Esophagus muscularis mucosa (tissue), 4 donors: Measurements from ENCODE around the gene BTBD9. TPM values are rescaled to one million over a fixed set of nuclear protein-coding genes. Genes with fewer than 3 reads are reported as not detected.

Experiments used
- DNase-seq: peaks from one replicate; pipeline ENCODE4 v3.0.0-alpha.2; 2017; ENCODE audit errors: extremely low spot score
- H3K27ac ChIP-seq, 4 donors: fragments of 200-600 bp; sonication (generic); replicated peaks in 1 of 4; 1 replicate in 3 of 4; 2 replicates in 1 of 4; pipeline ENCODE4 v1.5.1; 2016 to 2019; ENCODE audit warnings: mild to moderate bottlenecking in 1 of 4
- H3K27me3 ChIP-seq, 4 donors: fragments of 200-600 bp; sonication (generic); one replicate each; pipeline versions ENCODE4 v1.5.1 to v1.6.0; 2016 to 2019
- H3K36me3 ChIP-seq, 4 donors: fragments of 200-600 bp; sonication (generic); one replicate each; pipeline ENCODE4 v1.5.1; 2016 to 2019
- H3K4me1 ChIP-seq, 4 donors: fragments of 200-600 bp; sonication (generic); one replicate each; pipeline ENCODE4 v1.5.1; 2016 to 2019
- H3K4me3 ChIP-seq, 4 donors: fragments of 200-600 bp; sonication (generic); 1 replicate in 2 of 4; 2 replicates in 2 of 4; pipeline ENCODE4 v1.5.1; 2016 to 2019; ENCODE audit warnings: mild to moderate bottlenecking in 4 of 4, moderate library complexity in 1 of 4
- H3K9me3 ChIP-seq, 4 donors: fragments of 200-600 bp; sonication (generic); 1 replicate in 3 of 4; 2 replicates in 1 of 4; pipeline ENCODE4 v1.5.1; 2016 to 2019
- CTCF ChIP-seq, 3 experiments: fragments of 200-600 bp in 2 of 3; fragments of 450-650 bp in 1 of 3; sonication (generic) in 2 of 3; IDR thresholded peaks; one replicate each; pipeline ENCODE4 v1.5.1; 2017 to 2019; ENCODE audit warnings: antibody characterized with exemption in 3 of 3, mild to moderate bottlenecking in 2 of 3, moderate library complexity in 1 of 3
- EP300 ChIP-seq: sonication (generic); formaldehyde crosslinking; IDR thresholded peaks from one replicate; pipeline ENCODE4 v1.6.1; 2017; ENCODE audit warnings: antibody characterized with exemption
- POLR2A ChIP-seq: fragments of 450-650 bp; IDR thresholded peaks from one replicate; pipeline ENCODE4 v1.6.1; 2017; ENCODE audit warnings: antibody characterized with exemption, moderate library complexity, mild to moderate bottlenecking, low read depth
- POLR2AphosphoS5 ChIP-seq, 2 donors: sonication (generic); formaldehyde crosslinking; IDR thresholded peaks; one replicate each; pipeline ENCODE4 v1.6.1; 2017; ENCODE audit warnings: antibody characterized with exemption in 2 of 2
- WGBS: methylation state at CpG from one replicate; pipeline ENCODE4 v1.1.5; 2018; 5-methylcytosine and 5-hydroxymethylcytosine counted together
- intact Hi-C: fragments of 100-400 bp; cut with DNase I; formaldehyde crosslinking; loops from one replicate; pipeline ENCODE4 v1.15.1; 2023
- total RNA-seq, 4 donors: library from RNA; depleted of rRNA; stranded (reverse); fragments of >200 nt; gene quantifications; one replicate each; pipeline versions ENCODE4 v1.1.0 to v1.2.1, GENCODE V29; 2016

BTBD9 gene
- total RNA-seq, 4 donors from 2014 or later = 9.4 to 14.1 (median 11.2) TPM

GRCh38 chr6:38146734-38147027 lies 493.0 kb downstream of the BTBD9 start:
- no peak for DNase-seq
- H3K27ac ChIP-seq = no peak overlapping the region
- peaks cover 0 to 25% (median 3%) of the 10 kb centered on the region in 4 donors for H3K36me3 ChIP-seq
- H3K4me3 ChIP-seq = no peak overlapping the region
- H3K4me1 ChIP-seq = peaks cover 4 to 42% (median 29%) of the 10 kb centered on the region in 4 donors
- H3K27me3 ChIP-seq = no peaks in the 10 kb centered on the region
- H3K9me3 ChIP-seq = no peaks in the 10 kb centered on the region
- intact Hi-C loops = no loop called here
- no peak for TF ChIP-seq CTCF (IDR thresholded peaks at IDR 0.05)
- TF ChIP-seq EP300 = no peak
- TF ChIP-seq POLR2A = no peak
- TF ChIP-seq POLR2AphosphoS5 (IDR thresholded peaks at IDR 0.05) = no peak
- 91% methylated on average over 1 of the region's 1 CpG for whole genome bisulfite sequencing

- H3K27ac ChIP-seq = no peak overlapping the region
- peaks cover 4 to 42% (median 30%) of the 10 kb centered on the region in 4 donors for H3K4me1 ChIP-seq
- H3K36me3 ChIP-seq = peaks cover 0 to 20% (median 0%) of the 10 kb centered on the region in 4 donors
- no peaks in the 10 kb centered on the region for H3K9me3 ChIP-seq
- intact Hi-C loops = no loop called here
- no peak for DNase-seq
- H3K27me3 ChIP-seq = no peaks in the 10 kb centered on the region
- 95% methylated on average over 8 of the region's 8 CpGs for WGBS
- TF ChIP-seq POLR2AphosphoS5 (IDR thresholded peaks at IDR 0.05) = no peak
- no peak for TF ChIP-seq CTCF (IDR thresholded peaks at IDR 0.05)
- no peak for TF ChIP-seq EP300
- no peak for TF ChIP-seq POLR2A
- no peak overlapping the region for H3K4me3 ChIP-seq
These were observed 493.6 kb downstream of the BTBD9 start for GRCh38 chr6:38146021-38146733.

GRCh38 chr6:38144365-38144945 lies 495.3 kb downstream of the BTBD9 start:
- 94% methylated on average over 5 of the region's 5 CpGs for WGBS
- intact Hi-C loops = no loop called here
- peaks cover 0 to 16% (median 0%) of the 10 kb centered on the region in 4 donors for H3K36me3 ChIP-seq
- H3K4me3 ChIP-seq = no peak overlapping the region
- H3K4me1 ChIP-seq = peaks cover 4 to 36% (median 25%) of the 10 kb centered on the region in 4 donors
- no peaks in the 10 kb centered on the region for H3K9me3 ChIP-seq
- no peak for DNase-seq
- H3K27ac ChIP-seq = no peak overlapping the region
- TF ChIP-seq POLR2A (no peak), POLR2AphosphoS5 (IDR thresholded peaks at IDR 0.05) (no peak), EP300 (no peak), CTCF (IDR thresholded peaks at IDR 0.05) (no peak)
- H3K27me3 ChIP-seq = no peaks in the 10 kb centered on the region

GRCh38 chr6:38143191-38144150 lies 496.3 kb downstream of the BTBD9 start:
- intact Hi-C loops = no loop called here
- no peak overlapping the region for H3K27ac ChIP-seq
- peaks cover 0 to 26% (median 15%) of the 10 kb centered on the region in 4 donors for H3K4me1 ChIP-seq
- 84% methylated on average over 8 of the region's 8 CpGs for WGBS
- H3K27me3 ChIP-seq = no peaks in the 10 kb centered on the region
- no peak overlapping the region for H3K4me3 ChIP-seq
- TF ChIP-seq EP300 (no peak), POLR2A (no peak), CTCF (IDR thresholded peaks at IDR 0.05) (no peak), POLR2AphosphoS5 (IDR thresholded peaks at IDR 0.05) (no peak)
- no peaks in the 10 kb centered on the region for H3K9me3 ChIP-seq
- no peak for DNase-seq
- H3K36me3 ChIP-seq = peaks cover 0 to 16% (median 0%) of the 10 kb centered on the region in 4 donors
